ENCODE data around the gene EGLN2.
"Not testable (repeated sequence)": the region's sequence is repeated elsewhere in the genome, so short reads cannot be mapped to it uniquely, and the experiment has no call there.

EGLN2 gene

GRCh38 chr19:40798683-40799557 is at the start of gene EGLN2:
EGLN2 (plus strand) TSS chr19:40799191; CDS start chr19:40800573, 1,382 bp downstream.
- peak; percentile 98 for DNase-seq

- DNase-seq: peak; percentile 99
Measured at GRCh38 chr19:40750058-40750873, 48.7 kb upstream of the EGLN2 start, which contains the start of gene ACTMAP. ACTMAP (minus strand) TSS chr19:40750477; CDS start chr19:40749803, 674 bp downstream.

- DNase-seq: peak; percentile 96
Measured at GRCh38 chr19:40750874-40751537, 48.0 kb upstream of the EGLN2 start, which contains the start of gene SNRPA. SNRPA (plus strand) TSS chr19:40751203; CDS start chr19:40751409, 206 bp downstream.

- no peak for DNase-seq
Measured at GRCh38 chr19:40752257-40752781, 46.7 kb upstream of the EGLN2 start.

GRCh38 chr19:40754611-40755247 is 44.3 kb upstream of the EGLN2 start:
- DNase-seq: no peak

GRCh38 chr19:40755248-40755624 is 43.8 kb upstream of the EGLN2 start:
- DNase-seq: no peak

GRCh38 chr19:40755791-40756190 is 43.2 kb upstream of the EGLN2 start:
- no peak for DNase-seq

GRCh38 chr19:40756502-40757110 is 42.4 kb upstream of the EGLN2 start:
- DNase-seq: no peak

- DNase-seq: no peak
Measured at GRCh38 chr19:40758491-40758890, 40.5 kb upstream of the EGLN2 start.

GRCh38 chr19:40759352-40759751 is 39.6 kb upstream of the EGLN2 start:
- DNase-seq: no peak

GRCh38 chr19:40762754-40763470 is 36.1 kb upstream of the EGLN2 start:
- no peak for DNase-seq

- DNase-seq: no peak
Measured at GRCh38 chr19:40763526-40763925, 35.5 kb upstream of the EGLN2 start.

- no peak for DNase-seq
Measured at GRCh38 chr19:40763963-40764362, 35.0 kb upstream of the EGLN2 start.

GRCh38 chr19:40766385-40766784 is 32.6 kb upstream of the EGLN2 start:
- DNase-seq: not testable (repeated sequence)

- no peak for DNase-seq
Measured at GRCh38 chr19:40768869-40769268, 30.1 kb upstream of the EGLN2 start.

GRCh38 chr19:40771101-40771862 is 27.7 kb upstream of the EGLN2 start:
- not testable (repeated sequence) for DNase-seq

GRCh38 chr19:40774916-40775631 is 23.9 kb upstream of the EGLN2 start, which contains the start of gene MIA:
MIA (plus strand) TSS chr19:40775521; CDS start chr19:40775543, 22 bp downstream.
- DNase-seq: no peak

- no peak for DNase-seq
Measured at GRCh38 chr19:40775632-40776022, 23.4 kb upstream of the EGLN2 start.

GRCh38 chr19:40776364-40776763 is 22.6 kb upstream of the EGLN2 start:
- no peak for DNase-seq
